Measurements from ENCODE around the gene NEK6.

NEK6 gene

DNA sequence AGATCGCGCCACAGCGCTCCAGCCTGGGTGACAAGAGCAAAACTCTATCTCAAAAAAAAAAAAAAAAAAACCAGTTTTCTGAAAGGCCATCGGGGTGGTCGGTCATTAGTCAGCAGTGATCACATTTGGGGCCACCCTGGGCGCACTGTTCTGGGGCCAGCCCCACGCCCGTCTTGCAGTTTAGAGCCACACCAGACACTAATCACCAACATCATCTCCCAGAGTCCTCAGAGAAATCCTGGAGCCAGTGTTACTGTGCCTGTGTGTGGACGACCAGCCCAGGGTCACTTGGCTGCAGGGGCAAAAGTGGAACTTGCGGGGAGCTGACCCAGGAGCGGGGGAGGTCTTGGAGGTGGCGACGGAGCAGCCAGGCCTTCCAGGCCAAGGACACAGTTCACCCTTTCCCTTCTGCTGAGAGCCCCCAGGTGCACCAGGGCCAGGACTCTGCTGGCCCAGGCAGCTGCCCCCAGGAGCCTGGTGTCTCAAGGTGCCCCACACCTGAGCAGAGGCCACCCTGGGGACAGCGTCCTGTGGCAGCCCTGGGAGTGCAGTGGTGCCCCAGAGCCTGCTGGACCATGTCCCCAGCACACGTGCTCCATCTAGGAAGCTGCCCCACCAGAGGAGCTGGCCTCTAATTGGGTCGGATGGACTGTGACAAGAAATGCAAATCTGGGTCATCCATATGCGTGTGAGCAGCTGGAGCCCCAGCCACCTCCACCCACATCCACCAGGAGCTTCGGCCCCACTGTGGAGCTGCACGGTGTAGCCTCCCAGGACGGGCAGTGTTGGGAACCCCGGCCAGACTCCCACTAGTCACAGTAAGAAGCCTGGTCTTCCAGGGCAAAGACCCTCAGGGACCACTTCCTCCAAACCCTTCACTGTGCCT, 51.1 kb downstream of the NEK6 start:
- no peak for DNase-seq
- no peak for TF ChIP-seq POLR2A (IDR thresholded peaks at IDR 0.05; ENCODE audit: low read length)
- no peak for TF ChIP-seq GATA1 (IDR thresholded peaks at IDR 0.05; ENCODE audit: low read depth, low read length)

DNA sequence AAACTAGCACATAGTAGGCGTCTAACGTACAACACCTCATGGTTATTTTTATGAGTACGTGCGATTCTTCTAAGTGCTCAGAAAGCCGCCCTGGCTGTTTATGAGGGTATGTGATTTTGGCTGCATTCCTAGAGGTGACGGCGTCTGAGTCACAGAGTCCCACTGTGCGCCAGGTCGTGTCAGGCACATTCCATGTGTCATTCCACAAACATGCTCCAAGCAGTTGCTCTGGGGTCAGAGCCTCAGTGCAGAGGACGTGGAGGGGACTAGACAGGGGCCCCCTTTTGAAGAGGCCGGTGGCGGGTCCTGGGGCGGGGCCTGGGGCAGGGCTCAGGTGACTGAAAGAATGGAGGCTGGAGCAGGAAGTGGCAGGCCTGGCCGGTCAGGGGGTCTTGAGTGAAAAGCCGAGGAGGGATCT, 51.9 kb downstream of the NEK6 start:
- DNase-seq = no peak
- TF ChIP-seq POLR2A (IDR thresholded peaks at IDR 0.05; ENCODE audit: low read length) (no peak), GATA1 (IDR thresholded peaks at IDR 0.05; ENCODE audit: low read depth, low read length) (no peak)

DNA sequence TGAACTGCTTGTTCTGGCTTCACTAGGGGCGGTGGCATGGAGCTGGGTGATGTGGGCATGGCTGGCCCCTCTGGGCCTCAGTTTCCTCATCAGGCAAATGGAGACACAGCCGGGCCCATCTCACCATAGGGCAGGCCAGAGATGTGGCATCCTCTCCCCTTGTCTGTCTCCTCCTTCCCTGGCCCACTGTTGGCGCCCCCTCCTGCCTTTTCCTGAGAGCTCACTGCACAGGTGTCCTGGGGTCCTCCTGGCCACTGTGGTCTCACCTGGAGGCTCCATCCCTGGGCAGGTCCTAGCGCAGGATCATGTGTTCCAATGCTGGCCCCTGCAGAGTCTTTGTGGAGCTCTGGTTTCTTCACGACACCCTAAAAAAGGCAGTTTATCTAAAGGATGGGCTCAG, 53.5 kb downstream of the NEK6 start:
- TF ChIP-seq GATA1 (IDR thresholded peaks at IDR 0.05; ENCODE audit: low read depth, low read length) (no peak), POLR2A (IDR thresholded peaks at IDR 0.05; ENCODE audit: low read length) (no peak)

DNA sequence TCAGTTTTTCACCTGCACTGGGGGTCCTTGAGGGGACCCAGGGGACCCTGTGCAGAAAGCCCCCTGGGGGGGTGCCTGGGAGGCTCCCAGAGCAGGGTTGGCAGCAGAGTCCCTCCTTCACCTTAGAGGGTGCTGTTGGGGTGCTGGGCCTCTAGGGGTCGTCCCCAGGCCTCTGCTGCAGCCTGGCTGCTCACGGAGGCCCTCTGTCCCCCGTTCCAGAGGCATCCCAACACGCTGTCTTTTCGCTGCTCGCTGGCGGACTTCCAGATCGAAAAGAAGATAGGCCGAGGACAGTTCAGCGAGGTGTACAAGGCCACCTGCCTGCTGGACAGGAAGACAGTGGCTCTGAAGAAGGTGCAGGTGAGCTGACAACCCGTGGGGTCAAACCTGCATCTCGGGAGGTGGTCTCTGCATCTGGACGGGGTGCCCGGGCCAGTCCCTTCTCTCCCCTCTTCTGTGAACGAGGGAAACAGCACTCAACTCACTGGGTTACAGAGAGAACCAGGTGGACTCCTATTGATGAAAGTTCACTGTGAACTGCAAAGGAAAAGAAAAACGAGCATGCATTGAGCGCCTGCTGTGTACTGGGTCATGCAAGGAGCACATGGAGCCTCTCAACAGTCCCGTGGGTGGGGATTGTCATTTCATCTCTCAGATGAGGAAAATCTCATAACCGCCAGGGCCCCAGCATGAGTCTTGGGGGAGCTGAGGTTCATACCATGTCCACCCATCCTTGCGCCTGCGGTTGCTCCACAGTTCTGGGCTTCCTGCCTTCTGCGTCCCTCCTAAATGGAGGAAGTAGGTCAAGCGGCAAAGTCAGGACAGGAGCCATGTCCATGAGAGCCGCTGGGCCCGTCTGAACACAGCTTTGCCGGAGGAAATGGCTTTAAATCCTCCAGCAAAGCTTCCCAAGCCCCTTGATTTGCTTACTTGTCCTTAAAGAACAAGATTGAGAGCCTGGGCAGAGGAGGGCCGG, 54.8 kb downstream of the NEK6 start:
- TF ChIP-seq POLR2A (IDR thresholded peaks at IDR 0.05; ENCODE audit: low read length) = no peak
- no peak for DNase-seq

More for the DNA sequence above, 53.5 kb downstream of the NEK6 start:
- DNase-seq = no peak

DNA sequence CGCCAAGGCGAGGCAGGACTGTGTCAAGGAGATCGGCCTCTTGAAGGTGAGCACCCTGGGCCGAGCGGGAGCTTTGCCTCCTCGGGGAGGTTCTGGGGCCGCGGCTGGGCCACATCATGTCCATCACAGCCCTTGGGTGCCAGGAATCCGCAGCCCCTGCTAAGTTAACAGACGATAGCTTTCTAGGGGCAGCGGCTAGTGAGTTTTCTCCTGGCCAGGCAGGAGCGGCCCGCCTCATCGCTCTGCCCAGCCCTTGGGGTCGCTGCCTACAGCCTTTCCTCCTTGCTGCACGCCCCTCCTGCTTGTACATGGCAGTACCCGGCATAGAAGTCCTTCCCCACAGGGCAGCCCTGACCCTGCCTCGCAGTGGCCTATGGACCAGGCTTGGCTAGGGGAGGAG, 56.2 kb downstream of the NEK6 start:
- no peak for TF ChIP-seq POLR2A (IDR thresholded peaks at IDR 0.05; ENCODE audit: low read length)
- no peak for TF ChIP-seq GATA1 (IDR thresholded peaks at IDR 0.05; ENCODE audit: low read depth, low read length)

DNA sequence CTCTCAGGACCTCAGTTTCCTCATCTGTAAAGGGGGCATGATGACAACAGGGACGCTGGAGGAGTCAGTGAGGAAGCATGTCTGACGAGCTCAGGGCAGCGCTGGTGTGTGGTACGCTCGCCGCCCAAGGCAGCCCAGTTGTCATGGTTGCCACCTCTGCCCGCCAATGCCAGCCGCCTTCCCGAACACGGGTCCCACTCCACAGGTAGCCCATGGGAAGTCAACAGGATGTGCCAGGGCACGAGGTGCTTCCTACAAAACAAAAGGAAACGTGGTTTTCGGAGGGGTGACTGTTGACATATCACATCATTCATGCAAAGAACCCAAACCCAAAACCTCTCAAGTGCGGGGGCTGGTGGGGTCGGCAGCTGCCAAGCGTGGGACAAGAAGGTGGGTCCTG, 58.1 kb downstream of the NEK6 start:
- no peak for DNase-seq
- TF ChIP-seq POLR2A (IDR thresholded peaks at IDR 0.05; ENCODE audit: low read length) = no peak
- TF ChIP-seq GATA1 (IDR thresholded peaks at IDR 0.05; ENCODE audit: low read depth, low read length) = no peak

More for the DNA sequence above, 56.2 kb downstream of the NEK6 start:
- no peak for DNase-seq

DNA sequence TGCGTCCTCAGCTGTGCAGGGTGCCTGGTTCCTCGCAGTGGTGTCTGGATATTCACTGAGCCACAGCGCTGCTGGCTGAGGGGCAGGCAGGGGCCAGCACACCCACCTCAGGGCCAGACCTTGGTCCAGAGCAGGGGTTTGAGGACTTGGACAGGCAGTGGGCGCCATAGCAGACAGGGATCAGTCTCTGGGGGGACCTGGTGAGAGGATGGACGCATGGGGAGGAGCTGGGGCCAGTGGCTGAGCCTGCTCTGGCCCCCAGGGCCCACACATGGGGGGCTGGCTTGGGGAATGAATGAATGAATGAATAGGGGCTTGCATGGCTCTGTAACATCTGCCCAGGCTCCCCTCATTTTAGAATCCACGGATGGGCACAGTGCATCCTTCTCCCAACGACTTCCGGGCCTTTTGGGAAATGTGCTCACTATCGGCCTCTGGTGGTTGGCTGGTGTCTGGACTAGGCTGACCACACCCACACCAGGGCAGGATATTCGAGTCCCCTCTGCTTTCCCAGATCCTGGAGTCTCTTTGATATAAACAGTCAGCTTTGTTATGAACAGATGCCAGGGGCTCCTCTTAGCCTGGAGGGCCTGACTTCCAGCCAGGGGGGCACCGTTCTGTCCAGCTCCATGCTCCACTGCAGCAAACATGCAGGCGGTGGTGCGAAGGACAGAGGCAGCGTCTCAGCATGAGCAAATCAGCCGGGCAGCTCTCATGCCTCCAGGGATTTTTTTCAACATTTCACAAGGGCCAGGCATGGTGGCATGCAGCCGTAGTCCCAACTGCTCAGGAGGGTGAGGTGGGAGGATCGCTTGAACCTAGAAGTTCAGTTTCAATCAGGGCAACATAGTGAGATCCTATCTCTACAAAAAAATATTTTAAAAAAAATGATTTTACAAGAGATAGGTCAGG, 62.6 kb downstream of the NEK6 start:
- DNase-seq = peak; percentile 34 to 71
- no peak for TF ChIP-seq POLR2A (IDR thresholded peaks at IDR 0.05; ENCODE audit: low read length)
- no peak for TF ChIP-seq GATA1 (IDR thresholded peaks at IDR 0.05; ENCODE audit: low read depth, low read length)

DNA sequence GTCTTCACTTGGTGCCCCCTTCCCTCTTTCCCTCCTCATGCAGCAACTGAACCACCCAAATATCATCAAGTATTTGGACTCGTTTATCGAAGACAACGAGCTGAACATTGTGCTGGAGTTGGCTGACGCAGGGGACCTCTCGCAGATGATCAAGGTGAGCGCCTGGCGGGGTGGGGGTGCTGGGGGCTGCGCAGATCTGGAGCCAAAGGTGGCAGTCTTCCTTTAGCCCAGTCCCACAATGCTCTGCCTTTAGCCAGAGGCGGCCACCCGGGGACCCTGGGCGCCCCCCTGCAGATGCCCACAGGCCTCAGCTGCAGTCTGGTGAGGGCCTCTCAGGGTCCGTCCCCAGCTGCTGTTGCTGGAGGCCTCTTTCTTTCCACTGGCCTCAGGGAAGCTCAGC, 63.7 kb downstream of the NEK6 start:
- TF ChIP-seq POLR2A (IDR thresholded peaks at IDR 0.05; ENCODE audit: low read length) (no peak), GATA1 (IDR thresholded peaks at IDR 0.05; ENCODE audit: low read depth, low read length) (no peak)
- no peak for DNase-seq

DNA sequence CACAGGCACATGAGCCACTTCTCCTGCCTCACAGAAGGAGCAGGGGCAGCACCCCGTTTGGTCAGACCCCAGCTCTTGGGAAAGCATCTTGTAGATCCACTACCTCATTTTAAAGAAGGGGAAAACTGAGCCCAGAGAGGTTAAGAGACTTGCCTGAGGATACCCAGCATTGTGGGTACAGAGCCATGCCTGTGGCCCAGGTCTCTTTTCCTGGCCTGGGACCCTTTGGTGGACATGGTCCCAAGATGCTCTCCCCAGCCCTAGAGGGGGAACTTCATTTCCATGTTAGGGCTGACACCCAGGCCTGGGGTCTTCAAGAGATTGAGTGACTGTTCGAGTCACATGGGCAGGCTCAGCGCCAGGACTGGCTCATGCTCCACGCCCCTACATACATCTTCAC, 64.2 kb downstream of the NEK6 start:
- no peak for DNase-seq

DNA sequence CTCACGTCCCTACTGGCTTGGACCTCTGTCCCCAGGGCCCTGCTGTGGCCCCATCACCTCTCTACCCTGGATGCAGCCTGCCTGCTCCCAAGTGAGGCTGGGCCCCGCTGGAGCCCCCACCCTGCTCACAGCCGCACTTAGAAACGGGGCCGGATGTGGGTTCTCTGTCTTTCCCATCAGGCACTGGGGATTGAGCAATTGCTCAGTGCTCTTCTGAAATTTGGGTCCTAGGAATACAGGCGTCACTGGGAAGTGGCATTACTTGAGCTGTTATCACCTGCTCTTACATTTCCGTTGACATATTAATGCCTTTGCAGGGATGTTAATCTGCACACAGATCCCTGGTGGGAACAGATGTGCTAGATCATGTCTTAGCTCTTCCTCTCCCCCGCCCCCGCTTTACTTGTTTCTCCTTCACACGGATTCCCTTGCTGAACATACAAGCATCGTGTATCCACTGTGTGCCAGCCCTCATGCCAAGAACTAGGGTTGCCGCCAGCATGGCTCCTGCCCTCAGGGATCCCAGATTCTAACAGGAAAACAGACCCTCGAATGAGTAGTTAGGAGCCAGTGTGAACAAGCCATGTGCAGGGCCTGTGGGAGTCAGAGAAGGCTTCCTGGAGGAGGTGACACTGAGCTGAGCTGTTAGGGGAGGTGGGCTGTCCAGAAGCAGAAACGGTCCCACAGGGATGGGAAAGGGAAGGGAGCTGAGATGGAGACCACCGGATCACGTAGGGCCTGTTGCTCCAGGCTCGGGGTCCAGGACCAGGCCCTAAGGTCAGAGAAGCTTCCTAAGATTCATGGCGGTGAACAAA, 65.1 kb downstream of the NEK6 start:
- DNase-seq = no peak

More for the DNA sequence above, 64.2 kb downstream of the NEK6 start:
- TF ChIP-seq POLR2A (IDR thresholded peaks at IDR 0.05; ENCODE audit: low read length) (no peak), GATA1 (IDR thresholded peaks at IDR 0.05; ENCODE audit: low read depth, low read length) (no peak)

DNA sequence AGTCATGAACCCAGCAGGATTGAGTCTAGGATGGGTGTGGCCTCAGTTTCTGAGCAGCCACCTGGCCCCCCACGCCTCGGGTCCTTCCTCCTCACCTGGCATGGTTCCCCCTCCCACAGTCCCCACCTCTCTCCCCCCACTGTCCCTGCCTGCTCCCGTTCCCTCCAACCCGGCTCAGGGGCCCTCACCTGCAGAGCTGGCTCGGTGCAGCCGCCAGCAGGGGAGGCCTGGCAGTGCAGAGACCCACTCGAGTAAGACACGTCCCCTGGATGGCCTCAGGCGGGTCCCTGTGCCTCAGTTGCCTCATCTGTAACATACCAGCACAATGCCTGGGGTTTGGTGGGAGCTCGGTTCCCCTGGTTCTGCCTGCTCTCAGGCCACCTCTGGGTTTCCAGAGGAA, 66.2 kb downstream of the NEK6 start:
- TF ChIP-seq POLR2A (IDR thresholded peaks at IDR 0.05; ENCODE audit: low read length) = no peak
- no peak for TF ChIP-seq GATA1 (IDR thresholded peaks at IDR 0.05; ENCODE audit: low read depth, low read length)
- DNase-seq = no peak

More for the DNA sequence above, 65.1 kb downstream of the NEK6 start:
- no peak for TF ChIP-seq GATA1 (IDR thresholded peaks at IDR 0.05; ENCODE audit: low read depth, low read length)
- TF ChIP-seq POLR2A (IDR thresholded peaks at IDR 0.05; ENCODE audit: low read length) = no peak

DNA sequence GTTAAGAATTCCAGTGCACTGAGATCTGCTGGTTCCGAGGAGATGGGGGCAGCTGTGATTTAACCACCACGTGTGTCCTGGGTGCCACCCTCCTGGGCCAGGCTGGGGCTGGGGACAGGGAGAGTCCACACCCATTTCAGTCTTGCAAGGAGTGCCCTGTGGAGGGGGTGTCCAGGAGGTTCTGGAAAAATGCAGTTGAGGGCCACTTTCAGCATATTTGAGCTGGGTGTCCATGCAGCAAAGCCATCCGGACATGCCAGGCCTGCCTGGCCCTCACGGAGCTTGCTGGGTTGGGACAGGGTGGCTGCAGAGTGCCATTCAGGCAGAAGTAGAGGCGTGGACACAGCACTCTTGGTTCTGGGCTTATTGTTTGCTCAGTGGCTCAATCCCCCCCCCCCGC, 68.1 kb downstream of the NEK6 start:
- DNase-seq = no peak
- TF ChIP-seq GATA1 (IDR thresholded peaks at IDR 0.05; ENCODE audit: low read depth, low read length) (no peak), POLR2A (IDR thresholded peaks at IDR 0.05; ENCODE audit: low read length) (no peak)
